Measurements from ENCODE around the gene WDR53.

DNA sequence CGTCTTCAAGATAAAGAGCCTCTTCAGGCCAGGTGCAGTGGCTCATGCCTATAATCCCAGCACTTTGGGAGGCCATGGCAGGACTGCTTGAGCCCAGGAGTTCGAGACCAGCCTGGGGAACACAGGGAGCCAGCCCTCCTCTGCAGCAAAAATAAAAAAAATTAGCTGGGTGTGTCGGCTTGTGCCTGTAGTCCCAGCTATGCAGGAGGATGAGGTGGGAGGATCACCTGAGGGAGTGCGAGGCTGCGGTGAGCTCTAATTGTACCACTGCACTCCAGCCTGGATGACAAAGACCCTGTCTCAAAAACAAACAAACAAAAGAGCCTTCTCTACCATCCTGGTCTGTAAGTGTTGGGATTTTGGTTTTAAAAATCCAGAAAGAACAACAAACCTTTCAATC is 11.1 kb downstream of the WDR53 start:
- TF ChIP-seq CTCF (IDR thresholded peaks at IDR 0.05), result no peak
- no peak for TF ChIP-seq POLR2A (IDR thresholded peaks at IDR 0.05)
- TF ChIP-seq POLR2AphosphoS5 (IDR thresholded peaks at IDR 0.05), result no peak

Data from suprapubic skin (tissue), 4 donors.